Measurements from ENCODE around the gene YWHAQ. TPM values are rescaled to one million over a fixed set of nuclear protein-coding genes. Genes with fewer than 3 reads are reported as not detected.
"Not testable (repeated sequence)": the region's sequence is repeated elsewhere in the genome, so short reads cannot be mapped to it uniquely, and the experiment has no call there.

The YWHAQ gene
- total RNA-seq, 1 donor from 2014 or later, result 418 TPM

- no peak for DNase-seq (ENCODE audit: low read depth)
- TF ChIP-seq CTCF (conservative IDR thresholded peaks at IDR 0.05; ENCODE audit: low read depth, low read length), result no peak
- H3K4me3 ChIP-seq (ENCODE audit: low read depth, low read length), result no peak overlapping the region
Observed at GRCh38 chr2:9585486-9585885, 45.3 kb downstream of the YWHAQ start.

- DNase-seq (ENCODE audit: low read depth); H3K4me3 ChIP-seq (ENCODE audit: low read depth, low read length): not testable (repeated sequence)
Observed at GRCh38 chr2:9584902-9585301, 45.9 kb downstream of the YWHAQ start.

- TF ChIP-seq CTCF (conservative IDR thresholded peaks at IDR 0.05; ENCODE audit: low read depth, low read length), result no peak
- H3K4me3 ChIP-seq (ENCODE audit: low read depth, low read length), result no peak overlapping the region
- DNase-seq (ENCODE audit: low read depth), result no peak
Observed at GRCh38 chr2:9582624-9583023, 48.2 kb downstream of the YWHAQ start.

GRCh38 chr2:9578467-9579235 lies 52.1 kb downstream of the YWHAQ start:
- TF ChIP-seq CTCF (conservative IDR thresholded peaks at IDR 0.05; ENCODE audit: low read depth, low read length), result no peak
- no peak overlapping the region for H3K4me3 ChIP-seq (ENCODE audit: low read depth, low read length)
- DNase-seq (ENCODE audit: low read depth), result no peak

- H3K4me3 ChIP-seq (ENCODE audit: low read depth, low read length), result no peak overlapping the region
- no peak for TF ChIP-seq CTCF (conservative IDR thresholded peaks at IDR 0.05; ENCODE audit: low read depth, low read length)
- peak; percentile 68 for DNase-seq (ENCODE audit: low read depth)
Observed at GRCh38 chr2:9574331-9574730, 56.5 kb downstream of the YWHAQ start.

GRCh38 chr2:9573840-9574239 lies 57.0 kb downstream of the YWHAQ start:
- DNase-seq (ENCODE audit: low read depth), result no peak
- TF ChIP-seq CTCF (conservative IDR thresholded peaks at IDR 0.05; ENCODE audit: low read depth, low read length), result peak; percentile 22
- no peak overlapping the region for H3K4me3 ChIP-seq (ENCODE audit: low read depth, low read length)

- TF ChIP-seq CTCF (conservative IDR thresholded peaks at IDR 0.05; ENCODE audit: low read depth, low read length), result no peak
- DNase-seq (ENCODE audit: low read depth), result no peak
- H3K4me3 ChIP-seq (ENCODE audit: low read depth, low read length), result no peak overlapping the region
Observed at GRCh38 chr2:9573013-9573720, 57.6 kb downstream of the YWHAQ start.
